Subcutaneous adipose tissue (tissue), 4 donors: ENCODE results near the gene CT47C1. TPM values are rescaled to one million over a fixed set of nuclear protein-coding genes. Genes with fewer than 3 reads are reported as not detected.

ENCODE experiments used
- total RNA-seq, 4 donors: library from RNA; depleted of rRNA; stranded (reverse); fragments of >200 nt; gene quantifications; one replicate each; pipeline ENCODE4 v1.1.0, GENCODE V29; 2016
- TF ChIP-seq, protein P1 (sequence below): fragments of 450-650 bp; IDR thresholded peaks from one replicate; pipeline ENCODE4 v1.5.1; 2016; ENCODE audit warnings: low read depth, mild to moderate bottlenecking, control low read depth, antibody characterized with exemption, moderate library complexity

CT47C1 gene
- total RNA-seq, 4 donors from 2014 or later: not detected

DNA sequence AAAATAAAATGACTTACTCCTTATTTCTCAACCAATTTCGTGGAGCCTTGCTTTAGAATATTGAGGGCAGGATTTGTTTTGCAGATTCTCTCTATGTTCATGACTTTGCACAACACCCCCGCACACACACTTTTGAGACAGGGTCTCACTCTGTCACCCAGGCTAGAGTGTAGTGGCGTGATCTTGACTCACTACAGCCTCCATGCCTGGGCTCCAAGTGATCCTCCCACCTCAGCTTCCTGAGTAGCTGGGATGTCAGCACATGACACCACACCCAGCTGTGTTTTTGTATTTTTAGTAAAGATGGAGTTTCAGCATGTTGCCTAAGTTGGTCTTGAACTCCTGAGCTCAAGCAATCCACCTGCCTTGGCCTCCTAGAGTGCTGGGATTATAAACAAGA is 12.0 kb downstream of the CT47C1 start:
- TF ChIP-seq, protein P1, sequence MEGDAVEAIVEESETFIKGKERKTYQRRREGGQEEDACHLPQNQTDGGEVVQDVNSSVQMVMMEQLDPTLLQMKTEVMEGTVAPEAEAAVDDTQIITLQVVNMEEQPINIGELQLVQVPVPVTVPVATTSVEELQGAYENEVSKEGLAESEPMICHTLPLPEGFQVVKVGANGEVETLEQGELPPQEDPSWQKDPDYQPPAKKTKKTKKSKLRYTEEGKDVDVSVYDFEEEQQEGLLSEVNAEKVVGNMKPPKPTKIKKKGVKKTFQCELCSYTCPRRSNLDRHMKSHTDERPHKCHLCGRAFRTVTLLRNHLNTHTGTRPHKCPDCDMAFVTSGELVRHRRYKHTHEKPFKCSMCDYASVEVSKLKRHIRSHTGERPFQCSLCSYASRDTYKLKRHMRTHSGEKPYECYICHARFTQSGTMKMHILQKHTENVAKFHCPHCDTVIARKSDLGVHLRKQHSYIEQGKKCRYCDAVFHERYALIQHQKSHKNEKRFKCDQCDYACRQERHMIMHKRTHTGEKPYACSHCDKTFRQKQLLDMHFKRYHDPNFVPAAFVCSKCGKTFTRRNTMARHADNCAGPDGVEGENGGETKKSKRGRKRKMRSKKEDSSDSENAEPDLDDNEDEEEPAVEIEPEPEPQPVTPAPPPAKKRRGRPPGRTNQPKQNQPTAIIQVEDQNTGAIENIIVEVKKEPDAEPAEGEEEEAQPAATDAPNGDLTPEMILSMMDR: no peak

DNA sequence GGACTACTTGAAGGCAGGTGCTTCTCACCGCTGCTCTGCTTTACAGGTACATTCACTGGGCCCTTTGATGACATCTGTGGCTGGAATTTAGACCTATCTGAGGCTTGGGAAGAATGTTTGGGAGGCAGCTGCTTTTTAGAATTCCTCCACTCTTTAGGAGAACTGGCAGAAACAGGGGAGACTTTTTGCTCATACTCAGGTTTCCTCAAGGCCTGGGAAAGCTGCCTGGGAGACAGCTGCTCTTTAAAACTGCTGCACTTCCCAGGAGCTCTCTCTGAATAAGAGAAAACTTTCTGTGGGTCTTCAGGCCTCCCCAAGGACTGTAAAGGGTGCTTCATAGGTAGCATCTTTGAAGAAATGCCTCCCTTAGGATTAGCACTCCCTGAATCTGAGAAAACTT is 14.3 kb downstream of the CT47C1 start:
- TF ChIP-seq, protein P1: no peak

DNA sequence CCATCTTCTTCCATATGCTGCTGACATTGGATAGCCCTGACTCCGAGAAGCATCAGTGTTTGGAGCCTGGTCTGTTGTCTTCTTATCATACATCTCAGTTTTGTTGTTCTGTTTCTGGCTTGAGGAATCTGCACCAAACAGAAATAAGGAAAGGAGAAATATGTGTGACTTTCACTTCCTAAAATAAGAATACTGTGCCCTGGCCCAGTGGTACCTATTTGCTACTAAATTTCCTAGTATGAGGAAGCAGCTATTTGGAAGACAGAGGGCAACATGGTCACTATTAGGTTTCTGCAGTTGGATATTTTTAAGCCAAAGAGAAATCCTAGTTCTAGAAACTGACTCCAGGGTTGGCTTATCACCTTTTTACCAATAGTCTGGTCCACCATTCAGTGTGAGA is 16.8 kb downstream of the CT47C1 start:
- TF ChIP-seq, protein P1: no peak

DNA sequence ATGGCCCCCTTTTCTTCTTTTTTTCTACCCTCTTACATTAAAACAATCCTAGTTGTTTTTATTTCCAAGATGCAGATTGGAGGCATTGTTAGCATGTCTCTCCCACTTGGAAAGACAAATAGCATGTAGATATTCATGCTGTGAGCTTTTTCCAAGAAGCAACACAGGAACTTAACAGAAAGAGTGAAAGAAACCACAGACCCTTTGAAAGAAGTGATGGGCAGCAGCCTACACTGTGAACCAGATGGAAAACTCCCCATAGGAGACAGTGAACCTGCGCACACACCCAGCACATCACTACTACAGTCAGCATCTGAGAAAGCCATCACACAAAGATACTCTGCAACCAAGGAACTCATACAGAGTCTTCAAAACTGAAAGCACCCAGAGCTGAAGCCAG is 17.8 kb downstream of the CT47C1 start:
- TF ChIP-seq, protein P1: no peak

DNA sequence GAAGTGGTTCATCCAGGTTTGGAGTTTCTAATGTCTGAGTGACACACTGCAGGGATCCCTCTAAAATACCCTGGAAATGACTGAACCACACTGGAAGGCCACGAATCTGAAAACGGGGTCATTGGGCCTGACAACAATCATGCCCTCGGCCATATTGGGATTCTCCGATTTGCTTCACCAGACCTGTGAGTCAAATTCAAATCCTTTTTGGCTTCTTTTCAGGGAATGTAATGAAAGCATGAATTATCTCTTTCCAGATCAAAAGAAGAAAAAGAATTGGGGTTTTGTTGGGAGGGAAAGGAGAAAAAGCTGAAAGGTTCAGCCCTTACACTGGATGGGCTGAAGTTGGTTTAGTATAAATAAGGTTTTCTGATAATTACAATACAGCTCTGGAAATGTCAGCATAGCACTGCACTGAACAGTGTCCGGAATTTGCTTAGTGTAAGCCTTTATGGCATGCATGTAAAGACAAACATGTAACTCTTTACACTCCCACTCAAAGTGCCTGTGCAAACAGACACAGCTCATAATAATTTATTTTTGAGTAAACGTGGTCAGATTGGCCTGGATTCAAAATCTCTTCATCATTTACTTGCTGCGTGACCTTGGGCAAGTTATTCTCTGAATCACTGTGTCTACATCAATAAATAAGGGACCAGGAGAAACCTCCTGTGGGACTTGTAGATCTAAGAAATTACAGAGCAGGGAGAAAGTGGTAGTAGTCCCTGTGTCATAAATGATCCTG is 21.4 kb downstream of the CT47C1 start:
- TF ChIP-seq, protein P1: no peak

DNA sequence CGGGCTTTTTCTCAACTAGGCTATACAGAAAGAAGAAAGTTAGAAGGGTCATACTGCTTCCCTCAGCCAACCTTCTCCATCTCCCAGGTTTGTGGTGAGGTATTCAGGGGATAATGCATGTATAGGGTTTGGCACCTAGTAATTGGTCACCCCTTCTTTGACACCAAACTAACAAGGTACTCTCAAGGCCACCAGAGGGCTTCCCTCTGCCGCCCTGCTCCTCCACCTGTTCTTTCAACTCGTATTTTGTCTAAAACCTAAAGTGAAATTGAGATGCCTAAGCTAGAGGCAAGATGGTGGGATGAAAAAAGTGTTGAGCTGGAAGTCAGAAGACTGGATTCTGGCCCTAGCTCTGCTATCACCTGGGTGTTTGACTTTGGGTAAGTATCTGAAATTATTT is 22.0 kb downstream of the CT47C1 start:
- TF ChIP-seq, protein P1: no peak

DNA sequence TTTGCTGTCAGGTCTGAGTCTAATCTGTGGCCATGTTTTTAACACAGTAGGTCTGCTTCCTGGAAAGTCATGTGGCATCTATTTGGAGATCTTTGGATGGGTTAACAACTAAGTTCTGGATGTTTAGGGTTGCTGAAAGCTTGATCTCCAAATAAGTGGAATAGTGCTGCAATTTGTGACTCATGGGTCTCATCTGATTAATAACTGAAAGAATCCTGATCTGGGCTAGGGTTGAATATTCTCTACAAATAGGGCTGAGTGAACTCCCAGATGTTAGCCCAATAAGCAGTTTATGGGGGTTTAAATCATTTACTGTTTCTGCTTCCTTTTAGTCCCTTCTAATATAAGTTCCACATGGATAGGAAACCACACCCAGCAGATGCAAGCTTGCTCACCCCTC is 23.1 kb downstream of the CT47C1 start:
- TF ChIP-seq, protein P1: no peak
